Mucosa of gallbladder (tissue), 1 donor: Measurements from ENCODE around the gene LDAH. TPM values are rescaled to one million over a fixed set of nuclear protein-coding genes. Genes with fewer than 3 reads are reported as not detected.

Experiments used
- DNase-seq: peaks from one replicate; pipeline ENCODE4 v3.0.0-alpha.2; 2020; ENCODE audit warnings: low spot score
- total RNA-seq: library from RNA; stranded (reverse); gene quantifications from one replicate; pipeline ENCODE4 v1.2.1, GENCODE V29; 2021
- donor health status: DM: no; HTN: no; CAD: no.

LDAH gene
- total RNA-seq, 1 donor from 2014 or later, result 19.3 TPM

DNA sequence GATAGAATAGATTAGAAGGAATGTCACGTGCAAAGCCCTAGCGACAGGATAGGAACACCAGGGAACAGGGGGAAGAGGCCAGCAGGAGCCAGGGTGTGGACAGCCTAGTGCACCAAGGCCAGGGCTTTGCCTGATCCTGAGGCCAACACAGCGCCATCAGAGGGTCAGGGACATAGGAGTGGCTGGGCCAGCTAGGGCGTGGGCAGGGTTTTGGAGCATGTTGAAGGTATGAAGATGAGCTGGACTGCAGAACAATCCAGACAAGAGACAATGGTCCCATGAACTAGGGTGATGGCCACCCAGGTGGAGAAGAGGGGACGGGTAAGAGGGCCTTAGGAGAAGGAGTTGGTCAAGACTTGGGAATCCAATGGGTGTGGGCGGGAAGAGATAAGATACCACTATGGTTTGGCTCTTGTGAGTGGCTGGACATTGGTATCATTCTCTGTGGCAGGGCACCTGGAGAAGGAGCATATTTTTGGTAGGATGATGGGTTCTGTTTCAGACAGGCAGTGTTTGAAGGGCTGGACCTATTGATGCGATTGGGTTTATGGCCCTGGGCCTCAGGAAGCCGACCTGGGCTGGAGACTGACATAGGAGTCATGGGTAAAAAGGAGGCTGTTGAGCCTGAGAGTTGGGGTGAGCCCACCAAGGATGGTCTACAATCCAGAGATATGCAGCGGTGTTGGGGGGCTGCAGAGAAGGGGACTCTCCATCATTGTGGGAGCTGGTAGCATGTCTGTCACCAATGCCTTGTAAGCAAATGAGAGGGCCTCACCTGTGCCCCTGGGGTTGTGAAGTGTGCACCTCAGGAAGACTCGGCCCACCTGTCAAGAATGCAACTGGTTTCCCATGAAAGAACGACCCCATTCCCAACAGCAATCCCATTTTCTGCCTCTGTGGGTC lies 170.0 kb downstream of the LDAH start:
- DNase-seq, result no peak

DNA sequence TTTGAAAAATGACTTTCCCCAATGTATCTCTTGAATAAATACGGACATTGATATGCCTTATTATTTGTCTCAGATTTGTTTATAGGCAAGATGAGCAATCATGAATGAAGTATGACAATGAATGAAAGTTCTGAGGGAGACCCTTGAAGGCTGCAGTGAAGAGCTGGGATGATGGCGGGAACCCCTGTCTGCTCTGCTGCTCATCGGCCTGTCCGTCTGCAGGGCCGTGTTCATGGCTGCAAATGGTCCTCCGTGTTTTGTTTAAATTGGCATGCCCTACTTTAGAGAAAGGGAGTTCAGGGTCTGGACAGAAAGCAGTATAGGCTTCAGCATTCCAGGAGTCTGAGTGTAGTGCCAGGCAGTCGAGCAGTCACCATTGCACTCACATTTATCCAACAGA lies 170.8 kb downstream of the LDAH start:
- DNase-seq, result no peak

DNA sequence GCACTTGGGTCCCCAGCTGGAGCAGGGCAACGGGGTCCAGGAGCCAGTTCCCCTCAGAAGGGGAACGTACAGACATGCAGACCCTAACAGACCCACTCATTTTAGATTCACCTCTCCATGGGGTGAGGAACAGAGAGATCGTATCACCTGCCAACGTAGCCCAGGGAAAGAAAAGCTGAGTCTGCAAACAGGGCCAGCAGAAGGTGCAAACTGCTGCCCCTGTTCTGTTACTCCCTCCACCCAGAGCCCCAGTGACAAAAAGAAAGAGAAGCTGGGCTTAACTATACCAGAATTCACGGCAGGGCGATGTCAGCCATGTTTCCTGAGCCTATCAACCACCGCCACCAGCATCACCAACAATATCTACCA lies 171.2 kb downstream of the LDAH start:
- no peak for DNase-seq

DNA sequence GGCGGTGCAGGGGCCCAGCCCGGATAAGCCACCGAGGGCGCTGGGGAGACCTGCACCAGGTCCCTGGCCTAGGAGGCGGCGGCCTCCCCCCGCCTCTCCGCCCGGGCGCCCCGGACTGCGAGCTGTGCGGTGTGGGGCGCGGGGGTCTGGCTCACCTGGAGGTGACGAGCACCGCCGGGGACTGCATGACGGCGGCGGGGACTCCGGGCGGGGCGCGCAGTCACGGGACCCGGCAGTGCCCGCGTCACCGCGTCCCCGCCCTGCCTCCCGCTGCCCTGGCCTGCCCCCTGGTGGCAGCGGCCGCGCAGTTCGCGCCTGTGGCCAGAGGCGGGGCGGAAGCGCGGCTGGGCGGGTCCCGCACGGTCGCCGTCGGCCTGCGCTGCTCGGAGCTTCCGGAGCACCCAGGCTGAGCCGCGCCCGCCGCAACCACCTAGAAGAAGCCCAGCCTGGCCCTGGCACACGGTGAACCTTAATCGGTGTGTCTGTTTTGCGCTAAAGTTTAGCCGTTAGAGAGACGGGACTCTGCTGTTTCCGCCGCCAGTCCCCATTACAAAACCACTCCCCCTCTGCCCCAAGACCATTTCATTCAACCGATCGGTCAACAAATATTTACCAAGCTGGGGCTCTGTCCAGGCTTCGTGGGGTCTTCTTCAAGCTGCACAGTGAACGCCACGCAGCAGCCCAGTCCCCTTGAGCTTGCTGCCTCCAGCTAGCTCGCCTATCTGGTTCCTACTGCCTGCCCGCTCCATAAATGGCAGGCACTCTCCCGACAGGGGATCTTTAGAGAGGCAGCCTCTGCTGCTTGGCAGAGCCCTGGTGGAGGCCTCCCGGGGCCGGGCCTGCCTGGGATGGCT lies 171.8 kb downstream of the LDAH start, which contains the start of gene HS1BP3:
Gene HS1BP3, minus strand, starts transcription at position 222 of the 854 bp plus-strand sequence. Its CDS starts 35 bp downstream, at position 187.
- peak; percentile 85 for DNase-seq

DNA sequence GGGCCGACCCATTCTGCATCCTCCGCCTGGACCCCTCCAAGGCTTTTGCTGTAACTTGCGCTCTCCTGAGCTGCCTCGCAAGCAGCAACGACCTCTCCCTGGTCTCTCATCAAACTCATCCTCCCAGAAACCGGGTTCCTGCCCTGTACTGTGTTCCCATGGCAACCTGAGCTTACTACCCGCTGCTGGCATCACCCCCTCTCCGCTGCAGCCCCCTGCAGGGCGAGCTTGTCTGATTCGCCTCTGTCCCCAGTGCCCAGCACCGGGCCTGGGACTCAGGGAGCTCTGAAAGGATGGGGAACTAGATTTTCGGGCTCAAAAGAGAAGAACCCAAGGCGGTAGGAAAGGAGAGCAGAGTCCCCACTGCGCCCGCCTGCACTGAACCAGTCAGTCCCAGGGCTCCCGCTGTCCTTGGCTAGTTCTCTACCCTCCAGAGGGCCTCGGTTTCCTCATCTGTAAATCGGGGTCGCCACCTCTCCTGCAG lies 172.5 kb downstream of the LDAH start:
- no peak for DNase-seq

DNA sequence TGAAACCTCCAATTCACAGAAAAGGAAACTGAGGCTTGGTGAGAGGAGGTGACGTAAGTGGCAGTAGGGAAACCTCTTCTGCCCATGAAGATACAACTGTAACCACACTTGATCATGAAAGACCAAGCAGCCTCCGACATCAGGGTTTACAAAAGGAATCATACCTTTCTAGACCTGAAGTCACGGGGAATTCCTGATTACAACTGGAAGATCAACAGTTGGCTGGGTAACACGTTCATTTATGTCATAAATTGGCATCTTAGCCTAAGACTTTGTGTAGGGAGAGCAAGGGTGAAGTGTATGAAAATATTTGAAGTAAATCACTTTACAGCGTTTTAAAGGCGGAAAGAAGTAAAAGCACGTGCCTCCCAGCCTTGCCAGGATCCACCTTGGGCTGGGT lies 172.9 kb downstream of the LDAH start:
- DNase-seq, result no peak

DNA sequence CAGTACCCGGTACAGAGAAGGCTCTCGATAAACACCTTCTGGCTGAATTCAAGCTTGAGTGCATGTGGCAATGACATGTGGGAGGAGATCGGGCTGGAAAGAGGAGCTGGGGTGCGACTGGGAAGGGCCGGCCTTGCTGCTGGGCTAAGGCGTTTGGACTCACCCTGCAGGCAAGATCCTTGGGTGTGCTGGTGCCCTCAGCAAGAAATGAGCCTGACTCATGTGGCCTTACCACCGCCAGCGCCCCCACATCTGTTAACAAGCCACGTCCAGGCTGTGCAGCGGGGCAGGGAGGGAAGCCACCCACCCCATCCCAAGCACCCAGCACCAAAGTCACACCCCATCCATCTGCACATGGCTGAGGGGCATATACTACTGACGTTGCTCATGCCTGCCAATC lies 173.3 kb downstream of the LDAH start:
- no peak for DNase-seq

DNA sequence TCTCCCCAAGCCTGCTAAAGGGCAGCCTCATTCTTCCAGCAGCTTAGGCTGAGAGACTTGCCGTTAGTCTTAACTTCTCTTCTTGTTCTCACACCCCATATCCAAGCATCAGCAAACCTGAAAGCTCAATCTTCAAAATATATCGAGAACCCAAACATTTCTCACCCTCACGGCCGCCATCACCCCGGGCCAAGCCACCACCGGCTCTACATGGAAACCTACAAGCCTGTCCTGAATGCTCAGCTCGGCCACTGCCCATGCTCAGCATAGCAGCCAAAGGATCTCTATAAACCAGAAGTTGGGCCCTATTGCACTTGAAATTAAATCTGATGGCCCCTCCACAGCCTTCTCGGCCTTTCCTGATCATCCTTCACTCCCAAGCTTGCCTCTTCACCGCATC lies 174.1 kb downstream of the LDAH start:
- no peak for DNase-seq

DNA sequence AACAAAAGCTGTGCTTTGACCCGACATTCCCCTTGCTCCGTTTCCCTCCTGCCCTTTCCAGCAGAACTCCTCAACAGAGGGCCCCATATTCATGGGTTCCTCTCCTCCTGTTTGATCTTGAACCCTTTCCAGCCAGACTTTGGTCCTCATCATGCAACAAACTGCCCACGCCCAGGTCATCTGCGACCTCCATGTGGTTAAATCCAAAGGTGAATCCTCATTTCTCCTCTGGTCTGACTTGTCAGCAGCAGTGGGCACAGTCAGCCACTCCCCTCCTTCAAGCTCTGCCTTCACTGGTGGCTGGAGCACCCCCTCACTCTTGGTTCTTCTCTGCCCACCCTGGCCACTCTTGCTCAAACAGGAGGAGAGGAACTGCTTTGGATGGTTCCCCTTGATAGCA lies 174.7 kb downstream of the LDAH start:
- no peak for DNase-seq

DNA sequence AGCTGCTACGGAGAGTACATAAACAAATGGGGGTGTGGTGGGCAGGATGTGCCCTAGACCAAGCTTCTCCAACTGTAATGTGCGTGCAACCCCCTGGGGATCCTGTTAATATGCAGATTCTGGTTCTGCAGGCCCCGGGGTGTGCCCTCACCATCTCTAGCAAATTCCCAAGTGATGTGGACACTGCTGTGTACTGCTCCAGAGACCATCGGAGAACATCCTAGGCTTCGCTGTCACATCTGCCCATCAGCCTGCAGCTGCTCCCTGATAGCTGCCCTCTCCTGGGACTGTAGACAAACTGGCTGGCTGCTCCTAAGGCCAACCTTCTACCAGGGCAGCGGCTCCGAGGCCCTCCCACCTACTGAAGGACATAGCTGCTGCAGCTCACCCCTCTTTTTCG lies 175.2 kb downstream of the LDAH start:
- no peak for DNase-seq

DNA sequence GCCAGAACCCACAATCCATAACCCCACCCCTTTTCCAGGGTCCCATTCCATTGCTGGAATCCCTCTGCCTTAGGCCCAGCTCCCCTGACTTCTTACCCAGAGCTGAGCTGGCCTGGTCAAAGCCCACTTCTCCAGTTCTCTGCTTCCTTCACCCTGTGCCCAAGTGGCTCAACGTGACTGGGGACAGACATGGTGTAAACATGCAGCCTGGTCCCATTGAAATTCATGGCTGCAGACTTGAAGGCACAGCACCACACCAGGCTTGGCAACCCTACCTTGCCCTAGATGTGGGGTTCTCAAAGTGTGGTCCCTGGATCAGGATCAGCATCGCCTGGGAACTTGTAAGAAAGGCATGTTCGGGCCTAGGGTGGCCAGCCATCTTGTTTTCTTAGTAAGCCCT lies 175.7 kb downstream of the LDAH start:
- DNase-seq, result no peak

DNA sequence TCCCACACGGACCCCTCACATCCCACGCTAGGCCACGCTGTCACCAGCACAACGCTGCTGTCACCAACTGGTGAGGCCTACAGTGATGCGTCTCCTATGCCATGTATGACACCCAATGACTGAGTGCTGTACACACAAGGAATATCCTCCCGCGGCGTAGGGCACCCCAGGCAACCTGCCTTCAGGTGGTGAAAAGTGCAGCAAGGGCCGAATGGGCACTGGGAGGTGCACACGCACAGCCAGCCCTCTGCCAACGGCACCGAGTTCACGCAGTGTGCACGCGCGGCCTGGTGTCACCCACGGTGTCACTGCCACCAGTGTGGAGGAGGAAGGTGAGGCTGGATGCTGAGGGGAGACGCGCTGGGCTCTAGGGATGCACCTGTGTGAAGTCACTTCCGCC lies 176.5 kb downstream of the LDAH start:
- no peak for DNase-seq

DNA sequence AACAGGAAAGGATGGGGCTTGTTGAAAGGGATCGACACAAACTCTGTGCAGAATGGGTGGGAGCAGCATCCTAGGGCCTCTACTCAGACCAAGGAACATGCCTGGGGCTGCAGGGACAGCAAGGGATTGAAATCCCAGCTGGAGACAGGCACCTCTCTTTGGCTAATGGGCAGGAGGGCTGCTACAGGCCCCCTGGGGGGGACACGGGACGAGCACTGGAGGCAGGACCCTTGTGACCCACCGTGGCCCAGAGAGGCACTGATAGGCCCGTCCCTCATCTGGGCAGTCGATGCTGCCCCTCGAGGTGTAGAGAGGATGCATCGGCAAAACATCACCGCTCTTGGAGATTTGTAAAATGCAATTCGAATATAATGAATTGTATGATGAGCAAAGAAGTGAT lies 177.1 kb downstream of the LDAH start:
- no peak for DNase-seq

DNA sequence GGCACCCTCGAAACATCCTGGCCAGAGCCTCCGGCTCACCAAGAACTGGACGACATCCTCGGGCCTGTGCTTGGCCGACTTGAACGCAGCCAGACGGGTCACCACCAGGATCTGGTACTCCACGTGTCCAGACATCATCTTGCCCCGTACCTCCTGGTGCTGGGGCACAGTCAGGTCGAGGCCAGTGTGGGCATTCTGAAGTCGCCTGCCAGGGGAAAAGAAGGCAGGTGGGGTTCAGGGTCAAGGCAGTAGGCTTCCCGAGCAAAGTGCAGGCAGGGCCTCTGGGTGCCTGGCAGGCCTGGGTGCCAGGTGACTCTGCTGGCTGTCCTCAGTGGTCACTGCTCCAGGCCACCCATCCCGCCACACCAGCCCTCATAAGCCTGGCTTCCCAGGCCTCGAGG lies 177.6 kb downstream of the LDAH start:
- no peak for DNase-seq

DNA sequence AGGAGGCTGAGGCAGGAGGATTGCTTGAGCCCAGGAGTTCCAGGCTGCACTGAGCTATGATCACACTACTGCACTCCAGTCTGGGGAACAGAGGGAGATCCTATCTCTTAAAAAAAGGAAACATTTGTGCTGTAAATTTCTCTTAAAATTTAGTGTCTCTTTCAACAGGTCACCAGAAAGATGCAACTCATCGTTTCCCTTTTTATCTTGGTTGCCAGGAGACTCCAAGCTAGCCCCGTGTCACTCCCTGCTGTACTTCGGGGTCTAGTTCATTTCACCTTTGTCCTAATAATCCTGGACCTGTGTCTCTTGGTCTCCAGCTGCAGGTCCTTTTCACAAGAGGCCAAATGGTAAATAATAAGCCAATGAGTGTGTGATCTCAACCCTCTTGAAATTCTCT lies 179.1 kb downstream of the LDAH start:
- DNase-seq, result no peak

DNA sequence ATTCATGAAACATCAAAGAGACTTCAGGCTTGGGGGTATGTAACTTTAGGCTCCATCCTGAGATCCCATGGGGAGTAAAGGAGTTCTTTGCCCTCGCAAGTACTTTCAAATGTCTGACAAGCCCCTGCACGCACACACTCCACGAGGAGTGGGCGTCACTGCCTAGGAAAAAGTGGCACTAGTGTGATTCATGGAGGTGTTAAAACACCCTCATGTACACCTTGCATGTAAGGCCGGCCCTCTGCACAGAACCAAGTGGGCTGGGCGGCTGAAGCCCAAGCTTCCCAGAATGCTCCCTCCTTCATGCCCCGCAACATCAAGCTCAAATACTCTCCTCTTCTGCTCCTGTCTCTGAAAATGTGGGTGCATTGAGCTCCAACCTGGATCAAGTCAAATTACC lies 179.8 kb downstream of the LDAH start:
- no peak for DNase-seq

DNA sequence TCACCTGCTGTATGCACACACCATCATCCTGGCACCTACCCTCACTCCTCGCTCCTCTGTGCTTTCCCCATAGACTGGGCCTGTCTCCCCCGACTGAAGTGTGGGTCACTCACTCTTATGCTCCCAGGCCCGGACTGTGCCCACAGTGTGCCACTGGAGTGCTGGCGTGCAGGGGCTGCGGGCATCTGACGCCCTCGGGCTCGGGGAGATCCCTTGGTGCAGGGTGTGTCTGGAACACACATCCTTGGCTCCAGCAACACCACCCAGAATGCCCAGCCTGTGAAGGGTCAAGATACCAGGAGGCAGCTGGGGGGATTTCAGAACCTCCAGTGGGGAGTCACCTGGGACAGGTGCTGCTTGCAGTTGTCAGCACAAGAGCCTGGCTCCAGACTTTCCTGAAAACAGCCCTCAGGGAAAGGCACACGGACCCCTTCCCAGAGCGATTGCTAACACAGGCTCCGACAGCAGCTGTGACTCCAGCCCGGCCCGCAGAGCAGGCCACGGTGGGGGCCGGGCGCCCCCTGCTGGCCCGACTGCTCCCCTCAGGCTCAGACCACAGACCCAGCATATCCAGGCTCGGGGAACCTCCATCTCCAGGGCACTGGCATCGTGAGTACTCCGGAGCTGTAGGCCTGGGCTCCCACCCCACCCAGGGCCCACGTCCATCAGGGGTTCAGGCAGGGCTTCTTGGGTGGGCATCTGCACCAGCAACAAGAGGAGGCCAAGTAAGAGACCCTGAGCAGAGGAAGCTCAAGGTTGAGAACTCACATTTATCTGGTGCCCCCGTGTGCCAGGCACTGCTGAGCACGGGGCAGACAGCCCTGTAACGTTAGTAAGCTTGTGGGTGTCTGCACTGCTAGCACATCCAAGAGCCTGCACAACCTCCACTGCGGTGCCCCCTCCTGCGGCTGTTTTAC lies 180.6 kb downstream of the LDAH start:
- DNase-seq, result peak; percentile 76

DNA sequence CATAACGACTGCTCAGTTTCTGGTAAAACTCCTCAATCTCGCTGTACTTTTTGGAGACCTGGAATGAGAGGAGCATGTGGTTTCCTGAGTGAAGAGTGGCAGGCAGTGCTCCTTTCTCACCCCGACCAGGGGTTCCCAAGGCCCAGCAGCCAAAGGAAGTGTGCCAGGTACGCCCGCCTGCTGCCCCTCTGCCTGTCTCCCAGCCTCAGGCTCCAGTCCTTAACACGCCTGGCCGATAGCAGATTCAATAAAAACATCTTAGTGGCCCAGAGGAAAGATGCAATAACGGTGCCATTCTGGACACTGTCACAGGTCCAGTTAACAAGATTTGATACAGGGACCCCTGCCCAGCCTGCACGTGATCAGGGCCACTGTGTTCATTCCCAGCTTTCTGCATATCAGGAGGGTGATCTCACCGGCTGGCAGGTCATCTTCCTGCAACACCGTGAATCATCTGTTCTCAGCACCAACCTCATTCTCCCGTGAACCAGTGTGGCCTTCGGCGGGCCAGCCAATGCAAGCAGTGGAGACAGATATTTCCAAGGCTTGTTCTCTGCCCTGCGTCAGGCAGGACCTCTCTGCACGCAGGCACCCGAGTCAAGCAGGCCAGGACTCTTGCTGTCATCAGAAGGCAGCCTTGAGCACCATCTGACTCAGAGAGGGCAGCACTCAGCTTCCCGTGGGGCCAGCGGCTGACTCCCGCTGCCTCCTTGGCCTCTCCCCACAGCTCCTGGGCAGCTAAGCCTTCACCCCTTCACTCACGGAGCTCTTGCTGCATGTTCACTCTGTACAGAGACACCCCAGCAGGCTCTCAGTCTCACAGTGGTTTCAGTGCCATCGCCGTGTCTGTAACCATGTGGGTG lies 181.5 kb downstream of the LDAH start:
- peak; percentile 49 for DNase-seq

DNA sequence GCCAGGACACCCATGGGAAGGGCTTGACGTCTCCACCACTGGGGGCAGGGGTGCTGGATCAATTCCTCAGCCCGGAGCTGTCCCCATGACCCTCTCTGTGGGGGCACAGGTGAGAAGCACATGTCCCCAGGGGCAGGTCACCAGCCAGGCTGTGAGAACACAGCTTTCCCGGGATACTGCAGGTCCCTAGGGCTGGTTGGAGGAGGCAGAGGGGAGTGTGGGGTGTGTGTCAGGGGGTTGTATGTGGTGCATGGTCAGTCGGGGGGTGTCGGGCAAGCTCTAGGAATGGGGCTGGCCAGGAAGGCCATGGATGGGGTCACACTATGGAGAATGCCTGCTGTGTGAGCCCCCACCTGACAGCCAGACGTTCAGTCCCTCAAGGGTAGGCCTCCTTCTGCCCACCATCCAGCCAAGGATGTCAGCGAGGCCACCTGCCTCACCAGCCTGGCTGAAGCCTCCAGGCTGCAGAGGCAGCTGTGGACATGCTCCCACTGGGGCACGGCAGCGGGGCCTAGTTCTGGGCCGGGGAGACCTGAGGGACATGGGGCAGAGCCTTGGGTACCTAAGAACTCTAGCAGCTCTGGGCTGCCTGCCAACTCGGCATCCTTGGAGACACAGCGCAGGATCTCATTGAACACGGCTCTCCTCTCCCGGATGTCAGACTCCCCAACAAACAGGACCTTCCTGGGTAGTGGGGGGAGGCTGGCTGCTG lies 182.3 kb downstream of the LDAH start:
- DNase-seq, result no peak
